Activated T-cell treated with anti-CD3 and anti-CD28 coated beads, Interleukin-2, amount 50 U/mL, for 72 hours (primary cell): ENCODE measurements around the gene FXYD5. TPM values are rescaled to one million over a fixed set of nuclear protein-coding genes. Genes with fewer than 3 reads are reported as not detected.

Source experiments
- ATAC-seq, 2 donors: fragments of 150-1000 bp; cut with Tn5 transposase; replicated peaks in 1 of 2; 2 replicates each; pipeline ENCODE4 v1.10.0; 2021; ENCODE audit warnings: moderate library complexity in 2 of 2, mild to moderate bottlenecking in 1 of 2
- DNase-seq, 2 donors: peaks; one replicate each; pipeline ENCODE4 v3.0.0; 2021 to 2022; ENCODE audit warnings: mixed read lengths in 1 of 2
- H3K27ac Mint-ChIP-seq: one replicate; pipeline ENCODE4 v1.8.0; 2022; ENCODE audit warnings: mild to moderate bottlenecking, moderate library complexity, mixed read lengths
- H3K27me3 Mint-ChIP-seq: one replicate; pipeline ENCODE4 v1.8.0; 2022; ENCODE audit warnings: low read depth, mixed read lengths
- H3K36me3 Mint-ChIP-seq, 2 donors: one replicate each; pipeline ENCODE4 v1.8.0; 2022; ENCODE audit warnings: mixed read lengths in 2 of 2, mild to moderate bottlenecking in 1 of 2; ENCODE audit not compliant: insufficient read depth in 2 of 2
- H3K4me1 Mint-ChIP-seq: one replicate; pipeline ENCODE4 v1.8.0; 2022; ENCODE audit warnings: low read depth, mixed read lengths
- H3K4me3 Mint-ChIP-seq, 2 donors: one replicate each; pipeline ENCODE4 v1.8.0; 2022; ENCODE audit warnings: mild to moderate bottlenecking in 2 of 2, mixed read lengths in 2 of 2, moderate library complexity in 2 of 2
- H3K9me3 Mint-ChIP-seq, 2 donors: one replicate each; pipeline ENCODE4 v1.8.0; 2022; ENCODE audit warnings: mixed read lengths in 2 of 2
- total RNA-seq, 2 donors: library from RNA; stranded (reverse); gene quantifications; one replicate each; pipeline ENCODE4 v1.2.3, GENCODE V29; 2022

The FXYD5 gene
- total RNA-seq, 2 donors from 2014 or later: 331 to 342 TPM

DNA sequence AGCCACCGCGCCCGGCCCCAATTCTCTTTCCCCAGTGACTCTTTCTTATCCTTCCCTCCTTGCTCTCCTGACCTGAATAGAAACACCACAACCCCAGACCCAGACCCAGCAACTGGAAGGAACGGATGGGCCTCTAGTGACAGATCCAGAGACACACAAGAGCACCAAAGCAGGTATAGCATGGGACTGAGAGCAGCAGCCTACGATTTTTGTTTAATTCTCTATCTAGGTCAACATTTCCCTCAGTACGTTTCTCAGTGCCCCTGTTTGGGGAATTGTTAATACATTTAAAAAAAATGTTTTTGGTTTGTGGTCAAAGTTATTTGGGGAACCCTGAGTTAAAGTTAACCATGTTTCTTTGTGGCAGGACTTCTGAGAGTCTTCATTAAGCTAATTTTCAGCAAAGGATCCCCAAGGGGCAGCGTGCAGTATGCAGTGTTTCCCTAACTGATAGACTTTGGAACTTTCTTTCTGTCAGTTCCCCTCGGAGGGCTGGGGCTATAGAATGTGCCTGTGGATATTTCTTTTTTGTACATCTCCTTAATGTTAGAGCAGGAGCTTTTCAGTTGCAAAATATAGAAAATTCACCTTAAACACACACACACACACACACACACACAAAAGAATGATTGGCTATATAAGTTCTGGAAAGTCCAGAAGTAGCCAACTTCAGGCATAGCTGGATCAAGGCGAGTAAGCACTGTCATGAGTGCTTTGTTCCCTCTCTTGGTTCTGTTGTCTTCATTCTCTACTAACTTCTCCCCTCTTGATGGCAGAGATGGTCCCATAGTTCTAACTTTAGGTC is 6.3 kb downstream of the FXYD5 start:
- Mint-ChIP-seq H3K27ac (peak overlapping the region; percentile 59), H3K4me1 (peaks cover 29% of the 10 kb centered on the region), H3K4me3 (no peak overlapping the region), H3K9me3 (peaks cover 5 to 25% of the 10 kb centered on the region in 2 donors), H3K27me3 (no peaks in the 10 kb centered on the region), H3K36me3 (peaks cover 55 to 84% of the 10 kb centered on the region in 2 donors)
- DNase-seq: no peak
- no peak for ATAC-seq

DNA sequence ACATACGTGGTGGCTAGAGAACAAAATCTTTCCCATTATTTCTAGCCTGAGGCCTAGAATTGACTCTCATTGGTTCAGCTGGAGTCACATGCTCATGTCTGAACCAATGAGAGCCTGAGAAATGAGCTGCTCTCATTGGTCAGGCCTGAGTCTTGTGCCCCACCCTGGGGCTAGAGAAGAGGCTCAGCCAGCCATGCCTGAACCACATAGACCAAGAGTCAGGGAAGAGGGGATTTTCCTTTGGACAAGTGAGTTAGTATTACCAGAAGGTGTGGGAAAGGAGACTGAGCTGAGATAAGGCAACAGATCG is 6.9 kb downstream of the FXYD5 start:
- Mint-ChIP-seq H3K36me3 (peaks cover 58 to 85% of the 10 kb centered on the region in 2 donors), H3K4me3 (no peak overlapping the region), H3K27me3 (no peaks in the 10 kb centered on the region), H3K4me1 (peaks cover 27% of the 10 kb centered on the region), H3K9me3 (peaks cover 6 to 27% of the 10 kb centered on the region in 2 donors), H3K27ac (no peak overlapping the region)
- DNase-seq (no peak), ATAC-seq (no peak)

- Mint-ChIP-seq H3K4me3 (no peak overlapping the region), H3K27me3 (no peaks in the 10 kb centered on the region), H3K9me3 (peaks cover 8 to 33% of the 10 kb centered on the region in 2 donors), H3K4me1 (peaks cover 25% of the 10 kb centered on the region), H3K27ac (no peak overlapping the region), H3K36me3 (peaks cover 64 to 91% of the 10 kb centered on the region in 2 donors)
- no peak for DNase-seq
- no peak for ATAC-seq
Measured at GRCh38 chr19:35162471-35163326, 8.2 kb downstream of the FXYD5 start.

GRCh38 chr19:35164418-35164817 is 9.9 kb downstream of the FXYD5 start:
- H3K27ac Mint-ChIP-seq: no peak overlapping the region
- peaks cover 8 to 33% of the 10 kb centered on the region in 2 donors for H3K9me3 Mint-ChIP-seq
- no peaks in the 10 kb centered on the region for H3K27me3 Mint-ChIP-seq
- H3K4me1 Mint-ChIP-seq: peaks cover 27% of the 10 kb centered on the region
- no peak for ATAC-seq
- H3K4me3 Mint-ChIP-seq: no peak overlapping the region
- peaks cover 64 to 82% of the 10 kb centered on the region in 2 donors for H3K36me3 Mint-ChIP-seq
- no peak for DNase-seq

GRCh38 chr19:35165200-35166058 is 10.9 kb downstream of the FXYD5 start:
- Mint-ChIP-seq H3K4me3 (no peak overlapping the region), H3K27me3 (no peaks in the 10 kb centered on the region), H3K27ac (no peak overlapping the region), H3K9me3 (peaks cover 8 to 33% of the 10 kb centered on the region in 2 donors), H3K36me3 (peaks cover 64 to 78% of the 10 kb centered on the region in 2 donors), H3K4me1 (peaks cover 27% of the 10 kb centered on the region)
- ATAC-seq: no peak
- DNase-seq: no peak

- ATAC-seq: no peak
- H3K4me3 Mint-ChIP-seq: no peak overlapping the region
- H3K9me3 Mint-ChIP-seq: peaks cover 8 to 28% of the 10 kb centered on the region in 2 donors
- DNase-seq: no peak
- no peaks in the 10 kb centered on the region for H3K27me3 Mint-ChIP-seq
- peak overlapping the region; percentile 71 for H3K27ac Mint-ChIP-seq
- peaks cover 58 to 73% of the 10 kb centered on the region in 2 donors for H3K36me3 Mint-ChIP-seq
- peaks cover 27% of the 10 kb centered on the region for H3K4me1 Mint-ChIP-seq
Measured at GRCh38 chr19:35166100-35167063, 11.8 kb downstream of the FXYD5 start.

- ATAC-seq (no peak), DNase-seq (no peak)
- Mint-ChIP-seq H3K4me3 (peak overlapping the region in 1 of 2 donors; percentile 12), H3K27me3 (no peaks in the 10 kb centered on the region), H3K27ac (peak overlapping the region; percentile 89), H3K4me1 (peaks cover 27% of the 10 kb centered on the region), H3K9me3 (peaks cover 8 to 23% of the 10 kb centered on the region in 2 donors), H3K36me3 (peaks cover 50 to 64% of the 10 kb centered on the region in 2 donors)
Measured at GRCh38 chr19:35167251-35168119, 12.9 kb downstream of the FXYD5 start.

- H3K36me3 Mint-ChIP-seq: peaks cover 42 to 57% of the 10 kb centered on the region in 2 donors
- H3K27me3 Mint-ChIP-seq: no peaks in the 10 kb centered on the region
- H3K4me3 Mint-ChIP-seq: no peak overlapping the region
- peak overlapping the region; percentile 41 for H3K27ac Mint-ChIP-seq
- peaks cover 7 to 23% of the 10 kb centered on the region in 2 donors for H3K9me3 Mint-ChIP-seq
- ATAC-seq (no peak), DNase-seq (no peak)
- H3K4me1 Mint-ChIP-seq: peaks cover 27% of the 10 kb centered on the region
Measured at GRCh38 chr19:35168196-35168595, 13.7 kb downstream of the FXYD5 start.

GRCh38 chr19:35169221-35169995 is 14.9 kb downstream of the FXYD5 start:
- DNase-seq (no peak), ATAC-seq (peak; percentile 29 to 67)
- Mint-ChIP-seq H3K4me1 (peaks cover 32% of the 10 kb centered on the region), H3K4me3 (peak overlapping the region in 1 of 2 donors; percentile 6), H3K9me3 (peaks cover 6 to 15% of the 10 kb centered on the region in 2 donors), H3K27ac (peak overlapping the region; percentile 71), H3K27me3 (no peaks in the 10 kb centered on the region), H3K36me3 (peaks cover 32 to 47% of the 10 kb centered on the region in 2 donors)

GRCh38 chr19:35170359-35171061 is 16.0 kb downstream of the FXYD5 start:
- H3K27ac Mint-ChIP-seq: peak overlapping the region; percentile 50
- H3K36me3 Mint-ChIP-seq: peaks cover 24 to 36% of the 10 kb centered on the region in 2 donors
- peaks cover 32% of the 10 kb centered on the region for H3K4me1 Mint-ChIP-seq
- ATAC-seq: no peak
- DNase-seq: no peak
- no peaks in the 10 kb centered on the region for H3K27me3 Mint-ChIP-seq
- H3K9me3 Mint-ChIP-seq: peaks cover 6 to 11% of the 10 kb centered on the region in 2 donors
- no peak overlapping the region for H3K4me3 Mint-ChIP-seq
